H1 (cell line): ENCODE results near the gene DRC7. TPM values are rescaled to one million over a fixed set of nuclear protein-coding genes. Genes with fewer than 3 reads are reported as not detected.

Experiments used
- CTCF ChIA-PET: fragments of 300-600 bp; sonication (Branson Sonifier 250); formaldehyde crosslinking; loops from one replicate; lab custom pipeline; 2021; ENCODE audit not compliant: partially characterized antibody; lab: Charles Lee
- POLR2A ChIA-PET: fragments of 300-600 bp; sonication (Branson Sonifier 250); formaldehyde crosslinking; loops from one replicate; lab custom pipeline; 2021; ENCODE audit warnings: inconsistent platforms; ENCODE audit not compliant: partially characterized antibody; lab: Charles Lee
- DNase-seq, 2 experiments: peaks; one replicate each; pipeline versions ENCODE4 v3.0.0 to v3.0.0-alpha.2; 2010 to 2022; ENCODE audit warnings: low spot score in 2 of 2, low read depth in 1 of 2, mixed read lengths in 1 of 2
- FAIRE-seq: peaks from 2 replicates; lab custom pipeline; 2011; peaks lifted over from hg19 to GRCh38; lab: Jason Lieb, UNC
- H2AFZ ChIP-seq: 2 replicates; pipeline ENCODE4 v1.8.1; 2012; ENCODE audit warnings: low read length, inconsistent platforms
- H2AK5ac ChIP-seq: 2 replicates; pipeline ENCODE4 v1.6.1; 2013; ENCODE audit warnings: low read depth, low read length
- H2BK120ac ChIP-seq: replicated peaks from 2 replicates; pipeline ENCODE3; 2013; ENCODE audit warnings: low read depth, low read length, inconsistent platforms
- H2BK12ac ChIP-seq: 2 replicates; pipeline ENCODE4 v1.6.1; 2013; ENCODE audit warnings: low read depth, low read length
- H2BK15ac ChIP-seq: 2 replicates; pipeline ENCODE4 v1.6.1; 2013; ENCODE audit warnings: low read length
- H2BK20ac ChIP-seq: 2 replicates; pipeline ENCODE4 v1.6.1; 2013; ENCODE audit warnings: low read length
- H2BK5ac ChIP-seq: 2 replicates; pipeline ENCODE4 v1.6.1; 2013; ENCODE audit warnings: low read depth, low read length
- H3K14ac ChIP-seq: 2 replicates; pipeline ENCODE4 v1.6.1; 2013; ENCODE audit warnings: inconsistent platforms; ENCODE audit not compliant: insufficient read length
- H3K18ac ChIP-seq: 2 replicates; pipeline ENCODE4 v1.6.1; 2013; ENCODE audit warnings: low read length; ENCODE audit errors: extremely low read depth
- H3K23ac ChIP-seq: 2 replicates; pipeline ENCODE4 v1.6.1; 2013; ENCODE audit warnings: inconsistent platforms; ENCODE audit not compliant: insufficient read length
- H3K23me2 ChIP-seq: 2 replicates; pipeline ENCODE4 v1.6.1; 2013; ENCODE audit warnings: low read depth, low read length
- H3K27ac ChIP-seq: 2 replicates; pipeline ENCODE4 v1.6.1; 2011; ENCODE audit warnings: low read depth, low read length, inconsistent platforms
- H3K27me3 ChIP-seq, 4 experiments: replicated peaks in 1 of 4; 1 replicate in 1 of 4; 2 replicates in 3 of 4; pipeline versions ENCODE4 v1.6.1 to v1.8.1; 2011 to 2013; ENCODE audit warnings: low read length in 3 of 4, mild to moderate bottlenecking in 3 of 4, inconsistent platforms in 2 of 4, mixed read lengths in 2 of 4, moderate library complexity in 1 of 4; ENCODE audit not compliant: control insufficient read depth in 3 of 4, insufficient read depth in 3 of 4; ENCODE audit errors: extremely low read depth in 1 of 4
- H3K36me3 ChIP-seq, 4 experiments: 2 replicates each; pipeline versions ENCODE4 v1.6.1 to v1.8.1; 2011 to 2013; ENCODE audit warnings: mild to moderate bottlenecking in 4 of 4, low read length in 3 of 4, moderate library complexity in 2 of 4, control low read depth in 1 of 4, inconsistent platforms in 1 of 4; ENCODE audit not compliant: insufficient read depth in 4 of 4, control insufficient read depth in 2 of 4
- H3K4ac ChIP-seq: replicated peaks from 2 replicates; pipeline ENCODE3; 2013; ENCODE audit warnings: low read length, low read depth, mixed read lengths, inconsistent platforms; ENCODE audit not compliant: insufficient read length
- H3K4me1 ChIP-seq, 4 experiments: replicated peaks in 1 of 4; 1 replicate in 1 of 4; 2 replicates in 3 of 4; pipeline versions ENCODE4 v1.6.1 to v1.8.1; 2011 to 2013; ENCODE audit warnings: low read length in 3 of 4, inconsistent platforms in 2 of 4, mixed read lengths in 1 of 4; ENCODE audit not compliant: insufficient read depth in 4 of 4, control insufficient read depth in 3 of 4
- H3K4me2 ChIP-seq, 2 experiments: 2 replicates each; pipeline versions ENCODE4 v1.6.1 to v1.8.1; 2011 to 2013; ENCODE audit warnings: low read depth in 2 of 2, low read length in 2 of 2, control low read depth in 1 of 2, inconsistent platforms in 1 of 2, mild to moderate bottlenecking in 1 of 2; ENCODE audit not compliant: insufficient read depth in 1 of 2
- H3K4me3 ChIP-seq, 4 experiments: fragments of 200-600, 300-600 bp in 1 of 4; sonication (generic), shearing (Covaris generic), sonication (Bioruptor Twin) in 1 of 4; 2 replicates each; pipeline versions ENCODE4 v1.5.1 to v1.8.1; 2011 to 2016; ENCODE audit warnings: low read length in 4 of 4, low read depth in 3 of 4, control low read depth in 2 of 4, inconsistent platforms in 2 of 4, mild to moderate bottlenecking in 2 of 4, mixed read lengths in 1 of 4, moderate library complexity in 1 of 4; ENCODE audit not compliant: insufficient read depth in 2 of 4; ENCODE audit errors: extremely low read depth in 1 of 4
- H3K56ac ChIP-seq: replicated peaks from 2 replicates; pipeline ENCODE3; 2013; ENCODE audit warnings: low read depth, mild to moderate bottlenecking, mixed read lengths, low read length, inconsistent platforms; ENCODE audit not compliant: insufficient read length
- H3K79me1 ChIP-seq: 2 replicates; pipeline ENCODE4 v1.6.1; 2013; ENCODE audit warnings: low read depth, low read length, control low read depth
- H3K79me2 ChIP-seq, 2 experiments: 2 replicates each; pipeline versions ENCODE4 v1.6.1 to v1.8.1; 2012 to 2013; ENCODE audit warnings: low read length in 2 of 2, mild to moderate bottlenecking in 2 of 2, inconsistent platforms in 1 of 2; ENCODE audit not compliant: insufficient read depth in 2 of 2, control insufficient read depth in 1 of 2
- H3K9ac ChIP-seq, 4 experiments: replicated peaks in 1 of 4; 1 replicate in 1 of 4; 2 replicates in 3 of 4; pipeline versions ENCODE4 v1.6.1 to v1.8.1; 2011 to 2013; ENCODE audit warnings: low read depth in 3 of 4, low read length in 3 of 4, control low read depth in 2 of 4, mild to moderate bottlenecking in 2 of 4, moderate library complexity in 2 of 4, inconsistent platforms in 1 of 4; ENCODE audit errors: extremely low read depth in 1 of 4
- H3K9me3 ChIP-seq, 2 experiments: 2 replicates each; pipeline versions ENCODE4 v1.6.1 to v1.8.1; 2012 to 2013; ENCODE audit warnings: mild to moderate bottlenecking in 2 of 2, moderate library complexity in 2 of 2, control low read depth in 1 of 2, inconsistent platforms in 1 of 2, low read depth in 1 of 2, low read length in 1 of 2, mixed read lengths in 1 of 2; ENCODE audit not compliant: insufficient read depth in 2 of 2
- H4K20me1 ChIP-seq, 2 experiments: replicated peaks in 1 of 2; 2 replicates each; pipeline versions ENCODE3 to v1.8.1; 2011 to 2013; ENCODE audit warnings: inconsistent platforms in 2 of 2, low read length in 2 of 2, mild to moderate bottlenecking in 1 of 2; ENCODE audit not compliant: insufficient read depth in 2 of 2, control insufficient read depth in 1 of 2
- H4K5ac ChIP-seq: 2 replicates; pipeline ENCODE4 v1.6.1; 2013; ENCODE audit warnings: low read length, low read depth, mixed read lengths, inconsistent platforms; ENCODE audit not compliant: insufficient read length
- H4K8ac ChIP-seq: 2 replicates; pipeline ENCODE4 v1.8.0; 2013; ENCODE audit warnings: mild to moderate bottlenecking, moderate library complexity, low read length, inconsistent platforms; ENCODE audit not compliant: insufficient read depth; ENCODE audit errors: extremely low read depth
- H4K91ac ChIP-seq: replicated peaks from 2 replicates; pipeline ENCODE3; 2013; ENCODE audit warnings: low read length, mixed read lengths, inconsistent platforms; ENCODE audit not compliant: insufficient read length
- JUN ChIP-seq: IDR thresholded peaks from 2 replicates; pipeline ENCODE4 v1.6.1; 2011; ENCODE audit warnings: low read depth, mild to moderate bottlenecking, improper control_type of control experiment, low read length
- POU5F1 ChIP-seq: IDR thresholded peaks from 2 replicates; pipeline ENCODE4 v1.6.1; 2011; ENCODE audit warnings: low read depth, mild to moderate bottlenecking, low read length, moderate library complexity
- RBBP5 ChIP-seq: IDR thresholded peaks from 2 replicates; pipeline ENCODE4 v1.7.1; 2012; ENCODE audit warnings: low read depth, mild to moderate bottlenecking, inconsistent platforms, low read length, moderate library complexity, borderline replicate concordance
- RFX5 ChIP-seq: IDR thresholded peaks from 2 replicates; pipeline ENCODE4 v1.6.1; 2011; ENCODE audit warnings: low read depth, low read length, improper control_type of control experiment, borderline replicate concordance
- SAP30 ChIP-seq: fragments of 300-600 bp; sonication (generic); IDR thresholded peaks from 2 replicates; pipeline ENCODE4 v1.7.1; 2012; ENCODE audit warnings: low read length, moderate library complexity, mild to moderate bottlenecking, inconsistent platforms; ENCODE audit not compliant: insufficient read depth, insufficient replicate concordance
- USF2 ChIP-seq: IDR thresholded peaks from 2 replicates; pipeline ENCODE4 v1.6.1; 2011; ENCODE audit warnings: low read length, improper control_type of control experiment
- ZNF274 ChIP-seq: IDR thresholded peaks from 2 replicates; pipeline ENCODE4 v1.7.0; 2012; ENCODE audit warnings: low read length, borderline replicate concordance; ENCODE audit errors: extremely low read depth
- WGBS, 2 experiments: shearing (Covaris generic) in 1 of 2; methylation state at CpG; one replicate each; pipeline versions ENCODE4 v1.1.6 to v1.1.7; 2013 to 2015; ENCODE audit warnings: low lambda C conversion rate in 2 of 2, mixed read lengths in 2 of 2, inconsistent platforms in 1 of 2, low coverage in 1 of 2, missing lambda C conversion rate in 1 of 2; ENCODE audit not compliant: insufficient replicate concordance in 2 of 2, insufficient coverage in 1 of 2, insufficient read length in 1 of 2; ENCODE audit errors: extremely low coverage in 1 of 2, missing lambda C conversion rate in 1 of 2; 5-methylcytosine and 5-hydroxymethylcytosine counted together
- polyA plus RNA-seq, 7 experiments: library from polyadenylated mRNA; depleted of rRNA in 3 of 7; stranded (reverse) in 5 of 7; unstranded in 2 of 7; fragments of >200 nt in 5 of 7; fragments of 200-250 nt in 2 of 7; gene quantifications; 1 replicate in 5 of 7; 2 replicates in 1 of 7; 4 replicates in 1 of 7; pipeline versions ENCODE4 v1.2.1 to v1.2.3, GENCODE V29; 2011 to 2013; ENCODE audit warnings: missing spikeins in 2 of 7, mixed read lengths in 2 of 7
- total RNA-seq: library from RNA; stranded (reverse); fragmentation: NEBNext Ultra II Directional; extraction: Animal tissue kit (Norgen Biotek cat#: 25700); gene quantifications from 2 replicates; pipeline ENCODE4 v1.2.1, GENCODE V29; 2021

DRC7 gene
- total and polyA plus RNA-seq, 2 of the 8 experiments (the other 6 are each of a cell fraction or from before 2014, with no cell fraction given) = 0.14 TPM; not detected in 1

GRCh38 chr16:57667526-57668262 is 26.9 kb upstream of the DRC7 start:
- Histone ChIP-seq H3K27ac (no peak overlapping the region), H3K4me1 (peaks cover 0 to 4% (median 0%) of the 10 kb centered on the region in 4 experiments; a peak in 3 of 7 replicates), H4K5ac (no peak overlapping the region), H3K23me2 (no peaks in the 10 kb centered on the region), H4K20me1 (no peaks in the 10 kb centered on the region), H2BK20ac (no peak overlapping the region), H2BK12ac (no peak overlapping the region), H2BK15ac (no peak overlapping the region), H2AK5ac (no peak overlapping the region), H3K4me3 (no peak overlapping the region), H3K36me3 (no peaks in the 10 kb centered on the region), H3K9ac (no peak overlapping the region), H3K18ac (no peak overlapping the region), H2BK120ac (no peak overlapping the region), H3K56ac (no peak overlapping the region), H4K8ac (peak overlapping the region; percentile 19; the same call in 1 of the 2 replicates), H3K79me1 (no peaks in the 10 kb centered on the region), H3K4ac (no peak overlapping the region), H2AFZ (no peak overlapping the region), H3K23ac (no peak overlapping the region), H3K27me3 (no peaks in the 10 kb centered on the region), H3K4me2 (no peak overlapping the region), H3K9me3 (no peaks in the 10 kb centered on the region), H2BK5ac (no peak overlapping the region), H3K14ac (no peak overlapping the region), H4K91ac (no peak overlapping the region), H3K79me2 (no peaks in the 10 kb centered on the region)
- no peak for FAIRE-seq
- peak in 1 of 2 experiments; percentile 75 for DNase-seq
- POLR2A ChIA-PET = interaction anchor here (1.1 to 1.2 kb wide), 3 partner anchors 9 to 333 kb away, joined by 3 read pairs; partner anchors contain the start of gene USB1
- 86% methylated on average over 14 of the region's 17 CpGs; no CpG with 5 or more reads in 1 of the 2 experiments for WGBS, 2 experiments
- CTCF ChIA-PET = interaction anchor here (0.6 to 6.7 kb wide), 28 partner anchors 9 to 267 kb away, joined by 3 to 47 read pairs (median 4); no protein-coding TSS in a partner anchor
- TF ChIP-seq SAP30 = no peak
- TF ChIP-seq RFX5 = no peak
- TF ChIP-seq POU5F1 = no peak
- TF ChIP-seq JUN = no peak
- no peak for TF ChIP-seq USF2
- TF ChIP-seq ZNF274 = no peak
- TF ChIP-seq RBBP5 = no peak
